OCI-LY7 (cell line): ENCODE data around the gene TRAF1.

ENCODE experiments used
- CTCF ChIP-seq: fragments of 200-600 bp; sonication (generic); conservative IDR thresholded peaks from 2 replicates; pipeline ENCODE4 v1.5.1; 2014; ENCODE audit warnings: mild to moderate bottlenecking, antibody characterized with exemption, low read length, moderate library complexity, mixed read lengths
- EZH2phosphoT487 ChIP-seq: fragments of 200-600 bp; sonication (generic); IDR thresholded peaks from 2 replicates; pipeline ENCODE4 v1.6.1; 2018; ENCODE audit warnings: low read depth, borderline replicate concordance, mild to moderate bottlenecking, mixed run types, antibody characterized with exemption, low read length, moderate library complexity, mixed read lengths

- TF ChIP-seq CTCF (no peak), EZH2phosphoT487 (no peak)
Measured at GRCh38 chr9:120877276-120878034, 49.1 kb downstream of the TRAF1 start.
